ENCODE measurements around the gene PLXDC2.
"Not testable (repeated sequence)": the region's sequence is repeated elsewhere in the genome, so short reads cannot be mapped to it uniquely, and the experiment has no call there.

Gene PLXDC2

DNA sequence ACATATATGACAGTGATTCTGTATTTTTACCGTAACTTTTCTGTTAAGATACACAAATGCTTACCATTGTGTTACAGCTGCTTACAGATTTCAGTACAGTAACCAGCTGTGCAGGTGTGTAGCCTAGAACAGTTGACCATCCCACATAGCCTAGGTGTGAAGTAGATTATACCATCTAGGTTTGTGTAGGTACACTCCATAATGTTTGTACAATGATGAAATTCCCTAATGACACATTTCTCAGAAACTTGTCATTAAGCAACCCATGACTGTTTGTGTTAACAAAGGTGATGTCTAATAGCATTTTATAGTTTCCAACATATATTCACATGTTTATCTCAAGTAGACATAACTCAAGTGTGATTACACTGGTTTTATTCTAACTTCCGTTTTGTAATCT lies 218.5 kb downstream of the PLXDC2 start:
- no peaks in the 10 kb centered on the region for H3K36me3 ChIP-seq (ENCODE audit: control insufficient read depth, insufficient read depth, low read length)
- no peak overlapping the region for H2AFZ ChIP-seq
- H3K9ac ChIP-seq = no peak overlapping the region
- H3K4me3 ChIP-seq (ENCODE audit: low read depth, low read length) = no peak overlapping the region
- H3K27ac ChIP-seq = no peak overlapping the region
- TF ChIP-seq, protein P1, sequence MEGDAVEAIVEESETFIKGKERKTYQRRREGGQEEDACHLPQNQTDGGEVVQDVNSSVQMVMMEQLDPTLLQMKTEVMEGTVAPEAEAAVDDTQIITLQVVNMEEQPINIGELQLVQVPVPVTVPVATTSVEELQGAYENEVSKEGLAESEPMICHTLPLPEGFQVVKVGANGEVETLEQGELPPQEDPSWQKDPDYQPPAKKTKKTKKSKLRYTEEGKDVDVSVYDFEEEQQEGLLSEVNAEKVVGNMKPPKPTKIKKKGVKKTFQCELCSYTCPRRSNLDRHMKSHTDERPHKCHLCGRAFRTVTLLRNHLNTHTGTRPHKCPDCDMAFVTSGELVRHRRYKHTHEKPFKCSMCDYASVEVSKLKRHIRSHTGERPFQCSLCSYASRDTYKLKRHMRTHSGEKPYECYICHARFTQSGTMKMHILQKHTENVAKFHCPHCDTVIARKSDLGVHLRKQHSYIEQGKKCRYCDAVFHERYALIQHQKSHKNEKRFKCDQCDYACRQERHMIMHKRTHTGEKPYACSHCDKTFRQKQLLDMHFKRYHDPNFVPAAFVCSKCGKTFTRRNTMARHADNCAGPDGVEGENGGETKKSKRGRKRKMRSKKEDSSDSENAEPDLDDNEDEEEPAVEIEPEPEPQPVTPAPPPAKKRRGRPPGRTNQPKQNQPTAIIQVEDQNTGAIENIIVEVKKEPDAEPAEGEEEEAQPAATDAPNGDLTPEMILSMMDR (IDR thresholded peaks at IDR 0.05) = no peak
- no peaks in the 10 kb centered on the region for H3K9me3 ChIP-seq (ENCODE audit: control insufficient read depth, low read length)
- peaks cover 6% of the 10 kb centered on the region for H3K4me1 ChIP-seq
- no peak overlapping the region for H3K4me2 ChIP-seq (ENCODE audit: low read length)
- no peaks in the 10 kb centered on the region for H3K27me3 ChIP-seq (ENCODE audit: control insufficient read depth, insufficient read depth, low read length)
- peaks cover 10% of the 10 kb centered on the region for H3K79me2 ChIP-seq

DNA sequence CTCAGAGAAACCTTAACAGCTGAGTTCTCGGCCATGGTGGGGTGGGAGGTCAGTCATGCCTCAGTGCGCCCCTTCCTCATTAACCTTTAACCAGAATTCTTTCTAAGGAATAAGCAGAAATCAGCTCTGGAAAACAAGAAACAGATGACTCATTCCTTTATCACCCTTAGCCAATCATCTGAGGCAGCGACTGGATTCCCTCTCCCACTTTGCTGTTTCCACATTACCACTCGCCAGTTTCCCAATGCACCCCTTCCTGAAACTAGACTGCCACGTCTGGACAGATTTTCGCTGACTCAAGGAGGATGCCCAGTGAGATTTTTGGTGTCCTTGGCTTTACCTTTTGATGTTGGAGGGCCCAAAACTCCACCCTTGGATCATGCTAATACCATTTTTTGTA lies 223.8 kb downstream of the PLXDC2 start:
- Histone ChIP-seq H2AFZ (no peak overlapping the region), H3K79me2 (no peaks in the 10 kb centered on the region), H3K27ac (no peak overlapping the region), H3K4me2 (ENCODE audit: low read length) (no peak overlapping the region), H3K9me3 (ENCODE audit: control insufficient read depth, low read length) (no peaks in the 10 kb centered on the region), H3K4me3 (ENCODE audit: low read depth, low read length) (no peak overlapping the region), H3K9ac (no peak overlapping the region), H3K4me1 (no peaks in the 10 kb centered on the region), H3K36me3 (ENCODE audit: control insufficient read depth, insufficient read depth, low read length) (no peaks in the 10 kb centered on the region), H3K27me3 (ENCODE audit: control insufficient read depth, insufficient read depth, low read length) (no peaks in the 10 kb centered on the region)
- TF ChIP-seq, protein P1 (IDR thresholded peaks at IDR 0.05) = no peak

DNA sequence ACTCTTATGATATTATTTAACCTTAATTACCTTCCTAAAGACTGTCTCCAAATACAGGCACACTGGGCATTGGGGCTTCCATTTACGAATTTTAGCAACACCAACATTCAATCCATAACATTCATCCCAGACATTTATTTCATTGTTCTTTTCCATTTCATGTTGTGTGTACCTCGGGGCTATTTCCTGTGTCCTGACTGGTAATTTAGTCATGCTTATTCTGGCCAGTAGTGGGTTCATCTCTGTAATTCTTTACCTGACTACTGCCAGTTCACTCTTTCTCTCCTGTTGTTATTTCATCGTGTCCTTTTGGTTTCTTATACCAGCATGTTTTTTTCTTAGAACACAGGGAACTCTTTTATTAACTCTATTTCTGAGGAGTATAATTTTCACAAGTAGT lies 225.7 kb downstream of the PLXDC2 start:
- no peak overlapping the region for H3K4me2 ChIP-seq (ENCODE audit: low read length)
- no peak overlapping the region for H2AFZ ChIP-seq
- no peak overlapping the region for H3K27ac ChIP-seq
- H3K9me3 ChIP-seq (ENCODE audit: control insufficient read depth, low read length) = no peaks in the 10 kb centered on the region
- no peaks in the 10 kb centered on the region for H3K4me1 ChIP-seq
- H3K36me3 ChIP-seq (ENCODE audit: control insufficient read depth, insufficient read depth, low read length) = no peaks in the 10 kb centered on the region
- H3K4me3 ChIP-seq (ENCODE audit: low read depth, low read length) = no peak overlapping the region
- TF ChIP-seq, protein P1 (IDR thresholded peaks at IDR 0.05) = no peak
- H3K27me3 ChIP-seq (ENCODE audit: control insufficient read depth, insufficient read depth, low read length) = no peaks in the 10 kb centered on the region
- no peak overlapping the region for H3K9ac ChIP-seq
- no peaks in the 10 kb centered on the region for H3K79me2 ChIP-seq

DNA sequence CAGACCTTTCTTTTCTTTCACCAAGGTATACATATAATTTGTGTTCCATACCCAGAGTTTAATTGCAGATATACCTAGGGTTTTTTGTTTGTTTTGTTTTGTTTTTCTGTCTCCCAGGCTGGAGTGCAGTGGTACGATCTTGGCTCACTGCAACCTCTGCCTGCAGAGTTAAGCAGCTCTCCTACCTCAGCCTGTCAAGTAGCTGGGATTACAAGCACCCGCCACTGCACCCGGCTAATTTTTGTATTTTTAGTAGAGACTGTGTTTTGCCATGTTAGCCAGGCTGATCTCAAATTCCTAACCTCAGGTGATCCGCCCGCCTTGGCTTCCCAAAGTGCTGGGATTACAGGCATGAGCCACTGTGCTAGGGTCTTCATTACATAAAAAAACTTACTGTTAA lies 228.9 kb downstream of the PLXDC2 start:
- not testable (repeated sequence) for H3K4me1 ChIP-seq; H3K27ac ChIP-seq; H3K27me3 ChIP-seq (ENCODE audit: control insufficient read depth, insufficient read depth, low read length); H3K4me3 ChIP-seq (ENCODE audit: low read depth, low read length); H3K9ac ChIP-seq; H3K36me3 ChIP-seq (ENCODE audit: control insufficient read depth, insufficient read depth, low read length); H2AFZ ChIP-seq; H3K9me3 ChIP-seq (ENCODE audit: control insufficient read depth, low read length); H3K4me2 ChIP-seq (ENCODE audit: low read length)
- peaks cover 10% of the 10 kb centered on the region for H3K79me2 ChIP-seq

DNA sequence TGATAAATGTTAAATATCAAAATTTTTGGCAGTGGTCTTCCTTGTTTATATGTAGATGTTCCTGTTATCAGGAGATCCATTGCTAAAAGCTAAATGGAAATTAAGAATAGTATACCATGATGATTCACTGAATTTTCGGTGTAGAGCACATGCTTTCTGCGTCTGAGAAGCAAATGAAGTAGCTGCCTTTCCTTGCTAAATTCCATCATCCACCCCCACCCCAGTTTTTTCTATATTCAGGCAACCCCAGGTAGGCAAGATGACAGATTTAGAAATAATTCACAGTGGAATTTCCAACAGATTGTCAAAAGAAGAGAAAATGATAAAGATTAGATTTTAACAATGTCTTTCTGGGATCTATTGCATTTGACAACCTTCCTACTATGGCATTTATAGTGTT lies 231.9 kb downstream of the PLXDC2 start:
- Histone ChIP-seq H2AFZ (no peak overlapping the region), H3K36me3 (ENCODE audit: control insufficient read depth, insufficient read depth, low read length) (no peaks in the 10 kb centered on the region), H3K4me3 (ENCODE audit: low read depth, low read length) (no peak overlapping the region), H3K4me2 (ENCODE audit: low read length) (no peak overlapping the region), H3K27me3 (ENCODE audit: control insufficient read depth, insufficient read depth, low read length) (no peaks in the 10 kb centered on the region), H3K27ac (no peak overlapping the region), H3K4me1 (no peaks in the 10 kb centered on the region), H3K79me2 (peaks cover 16% of the 10 kb centered on the region), H3K9ac (no peak overlapping the region), H3K9me3 (ENCODE audit: control insufficient read depth, low read length) (no peaks in the 10 kb centered on the region)
- TF ChIP-seq, protein P1 (IDR thresholded peaks at IDR 0.05) = no peak

Data from parathyroid adenoma (tissue), 2 donors.